Right lobe of liver (tissue), 4 donors: Measurements from ENCODE around the gene LRRC8E.

Experiments used
- POLR2A ChIP-seq: fragments of 450-650 bp; IDR thresholded peaks from one replicate; pipeline ENCODE4 v1.6.1; 2017; ENCODE audit warnings: antibody characterized with exemption, mild to moderate bottlenecking
- TF ChIP-seq, protein P1 (sequence below), 4 donors: fragments of 200-600 bp in 3 of 4; fragments of 450-650 bp in 1 of 4; IDR thresholded peaks; one replicate each; pipeline versions ENCODE4 v1.5.1 to v1.8.0; 2016 to 2022; ENCODE audit warnings: antibody characterized with exemption in 4 of 4, mild to moderate bottlenecking in 2 of 4
- donor health status: DM: no; HTN: no; CAD: no.
- donor health status: DM: no; HTN: no; CAD: no.
- donor health status: DM: no; HTN: yes; CAD: no.

DNA sequence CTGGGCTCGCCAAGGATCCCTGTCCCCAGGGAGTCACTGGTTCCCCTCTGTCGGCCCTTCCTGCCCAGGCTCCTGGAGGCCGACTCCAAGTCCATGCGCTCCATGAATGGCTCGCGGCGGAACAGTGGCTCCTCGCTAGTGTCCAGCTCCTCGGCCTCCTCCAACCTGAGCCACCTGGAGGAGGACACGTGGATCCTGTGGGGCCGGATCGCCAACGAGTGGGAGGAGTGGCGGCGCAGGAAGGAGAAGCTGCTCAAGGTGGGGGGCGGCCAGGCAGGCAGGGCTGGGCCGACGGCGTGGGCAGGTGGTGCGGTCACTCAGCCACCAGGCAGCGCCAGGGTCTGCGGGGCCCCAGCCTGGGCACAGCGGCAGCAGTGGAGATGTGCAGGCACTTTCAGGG lies 40.6 kb upstream of the LRRC8E start:
- TF ChIP-seq, protein P1, sequence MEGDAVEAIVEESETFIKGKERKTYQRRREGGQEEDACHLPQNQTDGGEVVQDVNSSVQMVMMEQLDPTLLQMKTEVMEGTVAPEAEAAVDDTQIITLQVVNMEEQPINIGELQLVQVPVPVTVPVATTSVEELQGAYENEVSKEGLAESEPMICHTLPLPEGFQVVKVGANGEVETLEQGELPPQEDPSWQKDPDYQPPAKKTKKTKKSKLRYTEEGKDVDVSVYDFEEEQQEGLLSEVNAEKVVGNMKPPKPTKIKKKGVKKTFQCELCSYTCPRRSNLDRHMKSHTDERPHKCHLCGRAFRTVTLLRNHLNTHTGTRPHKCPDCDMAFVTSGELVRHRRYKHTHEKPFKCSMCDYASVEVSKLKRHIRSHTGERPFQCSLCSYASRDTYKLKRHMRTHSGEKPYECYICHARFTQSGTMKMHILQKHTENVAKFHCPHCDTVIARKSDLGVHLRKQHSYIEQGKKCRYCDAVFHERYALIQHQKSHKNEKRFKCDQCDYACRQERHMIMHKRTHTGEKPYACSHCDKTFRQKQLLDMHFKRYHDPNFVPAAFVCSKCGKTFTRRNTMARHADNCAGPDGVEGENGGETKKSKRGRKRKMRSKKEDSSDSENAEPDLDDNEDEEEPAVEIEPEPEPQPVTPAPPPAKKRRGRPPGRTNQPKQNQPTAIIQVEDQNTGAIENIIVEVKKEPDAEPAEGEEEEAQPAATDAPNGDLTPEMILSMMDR (IDR thresholded peaks at IDR 0.05), result no peak
- no peak for TF ChIP-seq POLR2A
